ENCODE results near the gene BBS9. TPM values are rescaled to one million over a fixed set of nuclear protein-coding genes. Genes with fewer than 3 reads are reported as not detected.

Gene BBS9
- total RNA-seq, 1 donor from 2014 or later, result 16.2 TPM

DNA sequence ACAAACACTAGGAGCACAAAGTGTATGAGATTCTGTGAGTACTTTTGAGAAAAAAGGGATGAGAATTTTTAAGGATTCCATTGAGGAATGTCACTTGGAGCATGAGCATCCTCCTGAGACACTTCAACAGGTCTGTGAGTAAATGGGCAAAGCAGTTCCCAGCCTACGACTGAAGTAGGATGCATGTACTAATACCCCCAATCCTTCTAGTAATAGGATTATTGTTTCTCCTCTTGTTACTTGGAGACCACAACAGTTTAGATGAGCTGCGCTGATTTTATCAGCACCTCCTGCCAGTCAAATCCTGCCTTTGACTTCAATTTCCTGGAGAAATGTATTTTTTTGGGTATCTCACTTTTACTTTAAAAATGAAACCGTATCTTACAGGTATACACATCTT, 820 bp downstream of the BBS9 start:
- Mint-ChIP-seq H3K4me1 (peaks cover 33% of the 10 kb centered on the region), H3K27ac (ENCODE audit: unreplicated experiment) (no peak overlapping the region), H3K4me3 (peak overlapping the region; percentile 98), H3K9me3 (no peaks in the 10 kb centered on the region), H3K36me3 (ENCODE audit: low read depth) (no peaks in the 10 kb centered on the region), H3K27me3 (ENCODE audit: low read depth) (no peaks in the 10 kb centered on the region)
- no peak for TF ChIP-seq CTCF (conservative IDR thresholded peaks at IDR 0.05)
- DNase-seq (ENCODE audit: low read depth, low spot score), result no peak

- TF ChIP-seq CTCF (conservative IDR thresholded peaks at IDR 0.05), result no peak
- H3K4me3 Mint-ChIP-seq, result no peak overlapping the region
- H3K27me3 Mint-ChIP-seq (ENCODE audit: low read depth), result no peaks in the 10 kb centered on the region
- DNase-seq (ENCODE audit: low read depth, low spot score), result no peak
- no peak overlapping the region for H3K27ac Mint-ChIP-seq (ENCODE audit: unreplicated experiment)
- peaks cover 9% of the 10 kb centered on the region for H3K9me3 Mint-ChIP-seq
- H3K4me1 Mint-ChIP-seq, result peaks cover 1% of the 10 kb centered on the region
- peaks cover 4% of the 10 kb centered on the region for H3K36me3 Mint-ChIP-seq (ENCODE audit: low read depth)
These were observed 7.7 kb downstream of the BBS9 start for GRCh38 chr7:33137103-33137502.

DNA sequence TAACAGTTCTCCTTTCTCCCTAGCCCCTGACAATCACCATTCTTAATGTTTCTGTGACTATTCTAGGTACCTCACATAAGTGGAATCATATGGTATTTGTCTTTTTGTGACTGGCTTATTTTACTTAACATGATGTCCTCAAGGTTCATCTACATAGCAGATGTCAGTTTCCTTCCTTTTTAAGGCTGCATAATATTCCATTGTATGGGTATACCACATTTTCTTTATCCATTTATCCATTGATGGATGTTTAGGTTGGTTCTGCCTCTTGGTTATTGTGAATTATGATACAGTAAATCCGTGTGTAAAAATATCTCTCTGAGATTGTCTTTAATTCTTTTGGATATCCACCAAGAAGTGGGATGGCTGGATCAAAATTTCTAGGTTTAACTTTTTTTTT, 13.2 kb downstream of the BBS9 start:
- Mint-ChIP-seq H3K9me3 (peaks cover 12% of the 10 kb centered on the region), H3K27me3 (ENCODE audit: low read depth) (no peaks in the 10 kb centered on the region), H3K27ac (ENCODE audit: unreplicated experiment) (no peak overlapping the region), H3K36me3 (ENCODE audit: low read depth) (peaks cover 7% of the 10 kb centered on the region), H3K4me1 (peaks cover 9% of the 10 kb centered on the region), H3K4me3 (no peak overlapping the region)
- DNase-seq (ENCODE audit: low read depth, low spot score), result no peak
- no peak for TF ChIP-seq CTCF (conservative IDR thresholded peaks at IDR 0.05)

- H3K4me3 Mint-ChIP-seq, result no peak overlapping the region
- no peak overlapping the region for H3K27ac Mint-ChIP-seq (ENCODE audit: unreplicated experiment)
- H3K27me3 Mint-ChIP-seq (ENCODE audit: low read depth), result no peaks in the 10 kb centered on the region
- peaks cover 12% of the 10 kb centered on the region for H3K9me3 Mint-ChIP-seq
- TF ChIP-seq CTCF (conservative IDR thresholded peaks at IDR 0.05), result no peak
- DNase-seq (ENCODE audit: low read depth, low spot score), result no peak
- peaks cover 7% of the 10 kb centered on the region for H3K36me3 Mint-ChIP-seq (ENCODE audit: low read depth)
- H3K4me1 Mint-ChIP-seq, result peaks cover 9% of the 10 kb centered on the region
These were observed 14.8 kb downstream of the BBS9 start for GRCh38 chr7:33143996-33144718.

DNA sequence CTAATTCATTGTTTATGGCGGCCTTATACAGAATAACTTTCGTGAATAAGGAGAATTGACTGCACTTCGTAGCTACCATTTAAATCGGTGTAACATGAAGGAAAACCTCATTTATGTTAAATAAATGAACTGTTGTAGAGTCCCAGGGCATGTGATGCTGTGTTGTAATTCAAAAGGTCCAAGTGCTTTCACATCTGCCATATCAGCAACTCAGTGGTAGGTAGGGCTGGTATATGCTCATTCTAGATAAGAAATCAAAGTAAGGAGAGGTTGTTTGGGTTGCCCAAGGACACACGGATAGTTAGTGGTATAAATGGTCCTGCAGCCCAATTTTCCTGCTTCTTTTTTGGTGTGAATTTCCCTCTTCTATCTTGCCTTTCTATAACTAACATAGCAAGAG, 15.8 kb downstream of the BBS9 start:
- TF ChIP-seq CTCF (conservative IDR thresholded peaks at IDR 0.05), result no peak
- H3K4me1 Mint-ChIP-seq, result peaks cover 9% of the 10 kb centered on the region
- peaks cover 7% of the 10 kb centered on the region for H3K36me3 Mint-ChIP-seq (ENCODE audit: low read depth)
- no peaks in the 10 kb centered on the region for H3K27me3 Mint-ChIP-seq (ENCODE audit: low read depth)
- no peak overlapping the region for H3K27ac Mint-ChIP-seq (ENCODE audit: unreplicated experiment)
- DNase-seq (ENCODE audit: low read depth, low spot score), result no peak
- H3K4me3 Mint-ChIP-seq, result no peak overlapping the region
- peaks cover 12% of the 10 kb centered on the region for H3K9me3 Mint-ChIP-seq
